ENCODE data around the gene SPTBN1. TPM values are rescaled to one million over a fixed set of nuclear protein-coding genes. Genes with fewer than 3 reads are reported as not detected.

Gene SPTBN1
- total and polyA plus RNA-seq, 2 of the 13 experiments (the other 11 are each of a cell fraction or from before 2014, with no cell fraction given), result 123 to 299 TPM

- TF ChIP-seq ERF (CRISPR knock-in tag; IDR thresholded peaks at IDR 0.05), result no peak
- TF ChIP-seq FOXA3 (CRISPR knock-in tag; IDR thresholded peaks at IDR 0.05), result peak; percentile 77
- 0 out of 2 replicates have a peak, but pooled peaks have one; percentile 35 for TF ChIP-seq ZFY (CRISPR knock-in tag; IDR thresholded peaks at IDR 0.05)
- TF ChIP-seq, protein P1, sequence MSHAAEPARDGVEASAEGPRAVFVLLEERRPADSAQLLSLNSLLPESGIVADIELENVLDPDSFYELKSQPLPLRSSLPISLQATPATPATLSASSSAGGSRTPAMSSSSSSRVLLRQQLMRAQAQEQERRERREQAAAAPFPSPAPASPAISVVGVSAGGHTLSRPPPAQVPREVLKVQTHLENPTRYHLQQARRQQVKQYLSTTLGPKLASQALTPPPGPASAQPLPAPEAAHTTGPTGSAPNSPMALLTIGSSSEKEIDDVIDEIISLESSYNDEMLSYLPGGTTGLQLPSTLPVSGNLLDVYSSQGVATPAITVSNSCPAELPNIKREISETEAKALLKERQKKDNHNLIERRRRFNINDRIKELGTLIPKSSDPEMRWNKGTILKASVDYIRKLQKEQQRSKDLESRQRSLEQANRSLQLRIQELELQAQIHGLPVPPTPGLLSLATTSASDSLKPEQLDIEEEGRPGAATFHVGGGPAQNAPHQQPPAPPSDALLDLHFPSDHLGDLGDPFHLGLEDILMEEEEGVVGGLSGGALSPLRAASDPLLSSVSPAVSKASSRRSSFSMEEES (CRISPR knock-in tag; IDR thresholded peaks at IDR 0.05), result 0 out of 2 replicates have a peak, but pooled peaks have one; percentile 25
- TF ChIP-seq, protein P2, sequence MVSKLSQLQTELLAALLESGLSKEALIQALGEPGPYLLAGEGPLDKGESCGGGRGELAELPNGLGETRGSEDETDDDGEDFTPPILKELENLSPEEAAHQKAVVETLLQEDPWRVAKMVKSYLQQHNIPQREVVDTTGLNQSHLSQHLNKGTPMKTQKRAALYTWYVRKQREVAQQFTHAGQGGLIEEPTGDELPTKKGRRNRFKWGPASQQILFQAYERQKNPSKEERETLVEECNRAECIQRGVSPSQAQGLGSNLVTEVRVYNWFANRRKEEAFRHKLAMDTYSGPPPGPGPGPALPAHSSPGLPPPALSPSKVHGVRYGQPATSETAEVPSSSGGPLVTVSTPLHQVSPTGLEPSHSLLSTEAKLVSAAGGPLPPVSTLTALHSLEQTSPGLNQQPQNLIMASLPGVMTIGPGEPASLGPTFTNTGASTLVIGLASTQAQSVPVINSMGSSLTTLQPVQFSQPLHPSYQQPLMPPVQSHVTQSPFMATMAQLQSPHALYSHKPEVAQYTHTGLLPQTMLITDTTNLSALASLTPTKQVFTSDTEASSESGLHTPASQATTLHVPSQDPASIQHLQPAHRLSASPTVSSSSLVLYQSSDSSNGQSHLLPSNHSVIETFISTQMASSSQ (IDR thresholded peaks at IDR 0.05; ENCODE audit: low read depth), result peak; percentile 88
- TF ChIP-seq, protein P2 (CRISPR knock-in tag; IDR thresholded peaks at IDR 0.05; ENCODE audit: borderline replicate concordance), result peak; percentile 72; the same call in 1 of the 2 replicates
- TF ChIP-seq EP300 (IDR thresholded peaks at IDR 0.05; ENCODE audit: low read depth in 2 of 2, low read length in 2 of 2), result peak in 1 of 2 experiments; percentile 35; a peak in 1 of 4 replicates
- no peak for TF ChIP-seq EP300 (CRISPR knock-in tag; IDR thresholded peaks at IDR 0.05; ENCODE audit: borderline replicate concordance)
- TF ChIP-seq IRF2 (CRISPR knock-in tag; IDR thresholded peaks at IDR 0.05), result no peak
- no peak for TF ChIP-seq MEF2D (CRISPR knock-in tag; IDR thresholded peaks at IDR 0.05)
- peak; percentile 62 for TF ChIP-seq SAP130 (CRISPR knock-in tag; IDR thresholded peaks at IDR 0.05; ENCODE audit: low read depth)
- TF ChIP-seq ISX (CRISPR knock-in tag; conservative IDR thresholded peaks at IDR 0.05), result no peak
- no peak for TF ChIP-seq FOXA1 (IDR thresholded peaks at IDR 0.05)
- peak; percentile 80 for TF ChIP-seq FOXA1 (CRISPR knock-in tag; IDR thresholded peaks at IDR 0.05)
- TF ChIP-seq HDAC1 (CRISPR knock-in tag; IDR thresholded peaks at IDR 0.05), result no peak
- TF ChIP-seq GMEB1 (CRISPR knock-in tag; IDR thresholded peaks at IDR 0.05; ENCODE audit: borderline replicate concordance), result no peak
- TF ChIP-seq, protein P3, sequence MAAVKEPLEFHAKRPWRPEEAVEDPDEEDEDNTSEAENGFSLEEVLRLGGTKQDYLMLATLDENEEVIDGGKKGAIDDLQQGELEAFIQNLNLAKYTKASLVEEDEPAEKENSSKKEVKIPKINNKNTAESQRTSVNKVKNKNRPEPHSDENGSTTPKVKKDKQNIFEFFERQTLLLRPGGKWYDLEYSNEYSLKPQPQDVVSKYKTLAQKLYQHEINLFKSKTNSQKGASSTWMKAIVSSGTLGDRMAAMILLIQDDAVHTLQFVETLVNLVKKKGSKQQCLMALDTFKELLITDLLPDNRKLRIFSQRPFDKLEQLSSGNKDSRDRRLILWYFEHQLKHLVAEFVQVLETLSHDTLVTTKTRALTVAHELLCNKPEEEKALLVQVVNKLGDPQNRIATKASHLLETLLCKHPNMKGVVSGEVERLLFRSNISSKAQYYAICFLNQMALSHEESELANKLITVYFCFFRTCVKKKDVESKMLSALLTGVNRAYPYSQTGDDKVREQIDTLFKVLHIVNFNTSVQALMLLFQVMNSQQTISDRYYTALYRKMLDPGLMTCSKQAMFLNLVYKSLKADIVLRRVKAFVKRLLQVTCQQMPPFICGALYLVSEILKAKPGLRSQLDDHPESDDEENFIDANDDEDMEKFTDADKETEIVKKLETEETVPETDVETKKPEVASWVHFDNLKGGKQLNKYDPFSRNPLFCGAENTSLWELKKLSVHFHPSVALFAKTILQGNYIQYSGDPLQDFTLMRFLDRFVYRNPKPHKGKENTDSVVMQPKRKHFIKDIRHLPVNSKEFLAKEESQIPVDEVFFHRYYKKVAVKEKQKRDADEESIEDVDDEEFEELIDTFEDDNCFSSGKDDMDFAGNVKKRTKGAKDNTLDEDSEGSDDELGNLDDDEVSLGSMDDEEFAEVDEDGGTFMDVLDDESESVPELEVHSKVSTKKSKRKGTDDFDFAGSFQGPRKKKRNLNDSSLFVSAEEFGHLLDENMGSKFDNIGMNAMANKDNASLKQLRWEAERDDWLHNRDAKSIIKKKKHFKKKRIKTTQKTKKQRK (IDR thresholded peaks at IDR 0.05; ENCODE audit: low read length), result no peak
- 0 out of 2 replicates have a peak, but pooled peaks have one; percentile 23 for TF ChIP-seq TGIF2 (CRISPR knock-in tag; IDR thresholded peaks at IDR 0.05)
- no peak for TF ChIP-seq U2AF2 (IDR thresholded peaks at IDR 0.05; ENCODE audit: low read depth, low read length)
- TF ChIP-seq NAIF1 (CRISPR knock-in tag; IDR thresholded peaks at IDR 0.05; ENCODE audit: borderline replicate concordance), result no peak
- 0 out of 2 replicates have a peak, but pooled peaks have one; percentile 21 for TF ChIP-seq YEATS4 (CRISPR knock-in tag; IDR thresholded peaks at IDR 0.05; ENCODE audit: borderline replicate concordance)
- TF ChIP-seq MIXL1 (CRISPR knock-in tag; IDR thresholded peaks at IDR 0.05), result 0 out of 2 replicates have a peak, but pooled peaks have one; percentile 26
- TF ChIP-seq ZKSCAN1 (IDR thresholded peaks at IDR 0.05; ENCODE audit: low read length), result no peak
These were observed 250.5 kb downstream of the SPTBN1 start (continued) for GRCh38 chr2:54706622-54707021.
